Ishikawa (cell line): Measurements from ENCODE around the gene LRRC18.

Source experiments
- CEBPB ChIP-seq: IDR thresholded peaks from 2 replicates; pipeline ENCODE4 v1.6.1; 2012
- EGR1 ChIP-seq: IDR thresholded peaks from 2 replicates; pipeline ENCODE4 v1.6.1; 2012
- EP300 ChIP-seq: IDR thresholded peaks from 2 replicates; pipeline ENCODE4 v1.6.1; 2012; ENCODE audit warnings: borderline replicate concordance
- FOXM1 ChIP-seq: IDR thresholded peaks from 2 replicates; pipeline ENCODE4 v1.6.1; 2012; ENCODE audit warnings: low read depth, borderline replicate concordance
- NFIC ChIP-seq: IDR thresholded peaks from 2 replicates; pipeline ENCODE4 v1.6.1; 2012
- RAD21 ChIP-seq: IDR thresholded peaks from 2 replicates; pipeline ENCODE4 v1.6.1; 2012; ENCODE audit warnings: low read depth
- TAF1 ChIP-seq: IDR thresholded peaks from 2 replicates; pipeline ENCODE4 v1.6.1; 2012; ENCODE audit warnings: low read depth, mild to moderate bottlenecking
- TEAD4 ChIP-seq: IDR thresholded peaks from 2 replicates; pipeline ENCODE4 v1.6.1; 2012
- YY1 ChIP-seq: IDR thresholded peaks from 2 replicates; pipeline ENCODE4 v1.6.1; 2012; ENCODE audit warnings: low read depth
- TF ChIP-seq, protein P1 (sequence below): IDR thresholded peaks from 2 replicates; pipeline ENCODE4 v1.6.1; 2012; ENCODE audit warnings: low read depth, mild to moderate bottlenecking
- TF ChIP-seq, protein P2 (sequence below): IDR thresholded peaks from 2 replicates; pipeline ENCODE4 v1.6.1; 2012

DNA sequence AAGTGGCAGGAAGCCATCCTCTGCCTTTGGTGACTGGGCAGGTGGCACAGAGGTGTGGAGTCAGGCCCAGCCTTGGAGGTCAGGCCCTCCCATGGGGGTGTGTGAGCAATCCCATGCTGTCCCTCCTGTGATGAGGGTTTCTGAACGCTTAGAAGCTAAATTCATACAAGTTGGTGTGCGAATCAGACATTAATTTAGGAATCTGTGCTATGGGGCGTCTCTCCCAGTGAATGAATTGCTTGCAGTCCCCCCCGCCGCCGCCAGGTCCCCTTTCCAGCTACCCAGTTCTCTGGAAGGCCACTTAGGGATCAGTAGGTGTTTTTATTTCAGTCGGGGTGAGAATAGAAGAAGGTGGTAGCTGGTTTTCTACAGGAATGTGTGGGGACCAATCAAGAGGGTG lies 37.5 kb downstream of the LRRC18 start:
- TF ChIP-seq YY1 (no peak), EP300 (no peak), TAF1 (no peak), TEAD4 (no peak), NFIC (no peak), FOXM1 (no peak), RAD21 (no peak), EGR1 (no peak), CEBPB (no peak)
- TF ChIP-seq, protein P1, sequence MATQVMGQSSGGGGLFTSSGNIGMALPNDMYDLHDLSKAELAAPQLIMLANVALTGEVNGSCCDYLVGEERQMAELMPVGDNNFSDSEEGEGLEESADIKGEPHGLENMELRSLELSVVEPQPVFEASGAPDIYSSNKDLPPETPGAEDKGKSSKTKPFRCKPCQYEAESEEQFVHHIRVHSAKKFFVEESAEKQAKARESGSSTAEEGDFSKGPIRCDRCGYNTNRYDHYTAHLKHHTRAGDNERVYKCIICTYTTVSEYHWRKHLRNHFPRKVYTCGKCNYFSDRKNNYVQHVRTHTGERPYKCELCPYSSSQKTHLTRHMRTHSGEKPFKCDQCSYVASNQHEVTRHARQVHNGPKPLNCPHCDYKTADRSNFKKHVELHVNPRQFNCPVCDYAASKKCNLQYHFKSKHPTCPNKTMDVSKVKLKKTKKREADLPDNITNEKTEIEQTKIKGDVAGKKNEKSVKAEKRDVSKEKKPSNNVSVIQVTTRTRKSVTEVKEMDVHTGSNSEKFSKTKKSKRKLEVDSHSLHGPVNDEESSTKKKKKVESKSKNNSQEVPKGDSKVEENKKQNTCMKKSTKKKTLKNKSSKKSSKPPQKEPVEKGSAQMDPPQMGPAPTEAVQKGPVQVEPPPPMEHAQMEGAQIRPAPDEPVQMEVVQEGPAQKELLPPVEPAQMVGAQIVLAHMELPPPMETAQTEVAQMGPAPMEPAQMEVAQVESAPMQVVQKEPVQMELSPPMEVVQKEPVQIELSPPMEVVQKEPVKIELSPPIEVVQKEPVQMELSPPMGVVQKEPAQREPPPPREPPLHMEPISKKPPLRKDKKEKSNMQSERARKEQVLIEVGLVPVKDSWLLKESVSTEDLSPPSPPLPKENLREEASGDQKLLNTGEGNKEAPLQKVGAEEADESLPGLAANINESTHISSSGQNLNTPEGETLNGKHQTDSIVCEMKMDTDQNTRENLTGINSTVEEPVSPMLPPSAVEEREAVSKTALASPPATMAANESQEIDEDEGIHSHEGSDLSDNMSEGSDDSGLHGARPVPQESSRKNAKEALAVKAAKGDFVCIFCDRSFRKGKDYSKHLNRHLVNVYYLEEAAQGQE, result no peak
- TF ChIP-seq, protein P2, sequence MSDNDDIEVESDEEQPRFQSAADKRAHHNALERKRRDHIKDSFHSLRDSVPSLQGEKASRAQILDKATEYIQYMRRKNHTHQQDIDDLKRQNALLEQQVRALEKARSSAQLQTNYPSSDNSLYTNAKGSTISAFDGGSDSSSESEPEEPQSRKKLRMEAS, result no peak
